Panc1 (cell line): ENCODE measurements around the gene CASD1. TPM values are rescaled to one million over a fixed set of nuclear protein-coding genes. Genes with fewer than 3 reads are reported as not detected.

Experiments
- ATAC-seq: fragments of 200-7000 bp; cut with Tn5 transposase; 2 replicates; pipeline ENCODE4 v1.9.1; 2020; ENCODE audit warnings: mild to moderate bottlenecking, moderate library complexity
- BruUV-seq: library from RNA; stranded (reverse); fragments of 400-500 nt; replicated peaks from 2 replicates; lab custom pipeline; 2021; lab: Mats Ljungman, UMichigan
- CTCF ChIA-PET: fragments of 300-600 bp; sonication (Branson Sonifier 250); formaldehyde crosslinking; loops from one replicate; lab custom pipeline; 2022; ENCODE audit warnings: antibody characterized with exemption; lab: Charles Lee
- POLR2A ChIA-PET: fragments of 300-600 bp; sonication (Branson Sonifier 250); formaldehyde crosslinking; loops from one replicate; lab custom pipeline; 2022; ENCODE audit warnings: antibody characterized with exemption; lab: Charles Lee
- DNase-seq: peaks from one replicate; pipeline ENCODE4 v3.0.0-alpha.2; 2010; ENCODE audit warnings: low read depth, low spot score
- H3K27ac ChIP-seq: 2 replicates; pipeline ENCODE4 v1.5.1; 2011; ENCODE audit warnings: mild to moderate bottlenecking, low read length, inconsistent platforms
- H3K27me3 ChIP-seq: fragments of 200-500 bp; sonication (Bioruptor generic); 2 replicates; pipeline ENCODE4 v1.6.0; 2014; ENCODE audit warnings: low read length, inconsistent platforms; ENCODE audit not compliant: control insufficient read depth, insufficient read depth
- H3K36me3 ChIP-seq: fragments of 200-500 bp; sonication (Bioruptor generic); 2 replicates; pipeline ENCODE4 v1.5.1; 2014; ENCODE audit warnings: inconsistent platforms, mild to moderate bottlenecking, low read length, moderate library complexity; ENCODE audit not compliant: control insufficient read depth, insufficient read depth
- H3K4me1 ChIP-seq: 2 replicates; pipeline ENCODE4 v1.5.1; 2011; ENCODE audit warnings: inconsistent platforms, mild to moderate bottlenecking, low read length, moderate library complexity; ENCODE audit not compliant: control insufficient read depth, insufficient read depth
- H3K4me3 ChIP-seq, 2 experiments: 2 replicates each; pipeline ENCODE4 v1.5.1; 2011 to 2012; ENCODE audit warnings: low read depth in 2 of 2, low read length in 2 of 2, mild to moderate bottlenecking in 2 of 2, inconsistent platforms in 1 of 2, moderate library complexity in 1 of 2
- H3K9me3 ChIP-seq: fragments of 200-500 bp; sonication (Bioruptor generic); 2 replicates; pipeline ENCODE4 v1.5.1; 2014; ENCODE audit warnings: low read depth, mild to moderate bottlenecking, inconsistent platforms, low read length, moderate library complexity; ENCODE audit not compliant: control insufficient read depth, insufficient read depth
- POLR2AphosphoS5 ChIP-seq: IDR thresholded peaks from 2 replicates; pipeline ENCODE4 v1.6.1; 2012; ENCODE audit warnings: mild to moderate bottlenecking, low read depth, low read length, moderate library complexity
- SIN3A ChIP-seq: IDR thresholded peaks from 2 replicates; pipeline ENCODE4 v1.6.1; 2012; ENCODE audit warnings: low read depth, mild to moderate bottlenecking, low read length, moderate library complexity, borderline replicate concordance; ENCODE audit not compliant: insufficient read depth
- TCF7L2 ChIP-seq: IDR thresholded peaks from 2 replicates; pipeline ENCODE4 v1.6.1; 2011; ENCODE audit warnings: mild to moderate bottlenecking, low read depth, low read length, inconsistent platforms
- in situ Hi-C: cut with HindIII; loops from 2 replicates; pipeline ENCODE4 v1.10.0; 2016; ENCODE audit warnings: low sequenced_read_pairs, low pct_unique_long_range_greater_than_20kb
- intact Hi-C: fragments of 100-400 bp; cut with micrococcal nuclease; formaldehyde crosslinking; loops from one replicate; pipeline ENCODE4 v1.10.0; 2022; ENCODE audit not compliant: unreplicated experiment
- total RNA-seq: library from RNA; stranded (reverse); gene quantifications from one replicate; pipeline ENCODE4 v1.2.1, GENCODE V29; 2021; ENCODE audit not compliant: unreplicated experiment
- TF ChIP-seq, protein P1 (sequence below), 2 experiments: IDR thresholded peaks; 2 replicates each; pipeline ENCODE4 v1.6.1; 2011 to 2012; ENCODE audit warnings: low read depth in 2 of 2, control low read depth in 1 of 2, low read length in 1 of 2, mild to moderate bottlenecking in 1 of 2, moderate library complexity in 1 of 2; ENCODE audit not compliant: insufficient read depth in 1 of 2
- TF ChIP-seq, protein P2 (sequence below): fragments of 450-650 bp; IDR thresholded peaks from 2 replicates; pipeline ENCODE4 v1.5.1; 2017; ENCODE audit warnings: mild to moderate bottlenecking

Gene CASD1
- total RNA-seq, 1 experiment from 2014 or later: 14.7 TPM

GRCh38 chr7:94588075-94588474, 78.5 kb downstream of the CASD1 start:
- no peaks in the 10 kb centered on the region for H3K9me3 ChIP-seq
- H3K27ac ChIP-seq: no peak overlapping the region
- CTCF ChIA-PET: no interaction called here
- DNase-seq: no peak
- H3K4me1 ChIP-seq: no peaks in the 10 kb centered on the region
- no peaks in the 10 kb centered on the region for H3K27me3 ChIP-seq
- no peak overlapping the region for H3K4me3 ChIP-seq
- no peak for TF ChIP-seq SIN3A
- no peak for TF ChIP-seq TCF7L2
- BruUV-seq: no TSS peak
- ATAC-seq: no peak
- POLR2A ChIA-PET: no interaction called here
- in situ Hi-C loops: no loop called here
- H3K36me3 ChIP-seq: no peaks in the 10 kb centered on the region
- intact Hi-C loops: no loop called here

DNA sequence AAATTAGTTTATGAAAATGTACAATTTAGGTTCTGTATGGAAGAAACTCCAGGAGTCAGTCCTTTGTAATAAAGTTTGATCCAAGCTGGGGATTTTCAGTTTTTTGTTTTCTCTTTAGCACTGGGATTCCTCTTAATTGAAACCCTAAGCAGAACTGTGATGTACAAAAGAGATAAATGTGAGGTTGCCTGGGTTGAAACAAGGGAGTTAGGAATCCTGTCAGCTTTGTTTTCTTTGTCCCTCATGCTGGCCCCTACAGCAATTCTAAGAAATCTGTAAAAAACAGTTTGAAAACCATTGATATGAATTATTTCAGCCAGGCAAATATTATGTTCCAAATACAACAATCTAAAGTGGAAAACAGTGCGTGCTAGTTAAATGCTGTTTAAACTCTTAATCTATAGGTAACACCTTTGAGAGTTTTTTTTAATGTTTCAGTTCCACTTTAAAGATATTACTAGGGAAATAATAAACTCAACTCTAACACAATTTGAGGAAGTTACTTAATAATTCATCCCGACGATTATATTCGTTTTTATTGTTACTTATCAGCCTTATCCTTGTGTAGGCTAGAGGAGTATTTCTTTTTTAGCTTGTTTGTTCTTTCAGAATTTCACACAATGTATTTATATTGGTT, 81.0 kb downstream of the CASD1 start:
- TF ChIP-seq TCF7L2 (no peak), POLR2AphosphoS5 (no peak)
- TF ChIP-seq, protein P1, sequence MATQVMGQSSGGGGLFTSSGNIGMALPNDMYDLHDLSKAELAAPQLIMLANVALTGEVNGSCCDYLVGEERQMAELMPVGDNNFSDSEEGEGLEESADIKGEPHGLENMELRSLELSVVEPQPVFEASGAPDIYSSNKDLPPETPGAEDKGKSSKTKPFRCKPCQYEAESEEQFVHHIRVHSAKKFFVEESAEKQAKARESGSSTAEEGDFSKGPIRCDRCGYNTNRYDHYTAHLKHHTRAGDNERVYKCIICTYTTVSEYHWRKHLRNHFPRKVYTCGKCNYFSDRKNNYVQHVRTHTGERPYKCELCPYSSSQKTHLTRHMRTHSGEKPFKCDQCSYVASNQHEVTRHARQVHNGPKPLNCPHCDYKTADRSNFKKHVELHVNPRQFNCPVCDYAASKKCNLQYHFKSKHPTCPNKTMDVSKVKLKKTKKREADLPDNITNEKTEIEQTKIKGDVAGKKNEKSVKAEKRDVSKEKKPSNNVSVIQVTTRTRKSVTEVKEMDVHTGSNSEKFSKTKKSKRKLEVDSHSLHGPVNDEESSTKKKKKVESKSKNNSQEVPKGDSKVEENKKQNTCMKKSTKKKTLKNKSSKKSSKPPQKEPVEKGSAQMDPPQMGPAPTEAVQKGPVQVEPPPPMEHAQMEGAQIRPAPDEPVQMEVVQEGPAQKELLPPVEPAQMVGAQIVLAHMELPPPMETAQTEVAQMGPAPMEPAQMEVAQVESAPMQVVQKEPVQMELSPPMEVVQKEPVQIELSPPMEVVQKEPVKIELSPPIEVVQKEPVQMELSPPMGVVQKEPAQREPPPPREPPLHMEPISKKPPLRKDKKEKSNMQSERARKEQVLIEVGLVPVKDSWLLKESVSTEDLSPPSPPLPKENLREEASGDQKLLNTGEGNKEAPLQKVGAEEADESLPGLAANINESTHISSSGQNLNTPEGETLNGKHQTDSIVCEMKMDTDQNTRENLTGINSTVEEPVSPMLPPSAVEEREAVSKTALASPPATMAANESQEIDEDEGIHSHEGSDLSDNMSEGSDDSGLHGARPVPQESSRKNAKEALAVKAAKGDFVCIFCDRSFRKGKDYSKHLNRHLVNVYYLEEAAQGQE (IDR thresholded peaks at IDR 0.05; ENCODE audit: insufficient read depth in 1 of 2, low read depth in 2 of 2, low read length in 1 of 2): no peak
- TF ChIP-seq, protein P2, sequence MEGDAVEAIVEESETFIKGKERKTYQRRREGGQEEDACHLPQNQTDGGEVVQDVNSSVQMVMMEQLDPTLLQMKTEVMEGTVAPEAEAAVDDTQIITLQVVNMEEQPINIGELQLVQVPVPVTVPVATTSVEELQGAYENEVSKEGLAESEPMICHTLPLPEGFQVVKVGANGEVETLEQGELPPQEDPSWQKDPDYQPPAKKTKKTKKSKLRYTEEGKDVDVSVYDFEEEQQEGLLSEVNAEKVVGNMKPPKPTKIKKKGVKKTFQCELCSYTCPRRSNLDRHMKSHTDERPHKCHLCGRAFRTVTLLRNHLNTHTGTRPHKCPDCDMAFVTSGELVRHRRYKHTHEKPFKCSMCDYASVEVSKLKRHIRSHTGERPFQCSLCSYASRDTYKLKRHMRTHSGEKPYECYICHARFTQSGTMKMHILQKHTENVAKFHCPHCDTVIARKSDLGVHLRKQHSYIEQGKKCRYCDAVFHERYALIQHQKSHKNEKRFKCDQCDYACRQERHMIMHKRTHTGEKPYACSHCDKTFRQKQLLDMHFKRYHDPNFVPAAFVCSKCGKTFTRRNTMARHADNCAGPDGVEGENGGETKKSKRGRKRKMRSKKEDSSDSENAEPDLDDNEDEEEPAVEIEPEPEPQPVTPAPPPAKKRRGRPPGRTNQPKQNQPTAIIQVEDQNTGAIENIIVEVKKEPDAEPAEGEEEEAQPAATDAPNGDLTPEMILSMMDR: no peak
- Histone ChIP-seq H3K27ac (no peak overlapping the region), H3K4me1 (no peaks in the 10 kb centered on the region), H3K27me3 (no peaks in the 10 kb centered on the region), H3K4me3 (no peak overlapping the region), H3K9me3 (no peaks in the 10 kb centered on the region), H3K36me3 (no peaks in the 10 kb centered on the region)
- ChIA-PET POLR2A (interaction anchor here (0.6 kb wide), 1 partner anchor 74 kb away, joined by 4 read pairs; no protein-coding TSS in a partner anchor), CTCF (no interaction called here)
- intact Hi-C loops: no loop called here
- in situ Hi-C loops: no loop called here
- BruUV-seq: no TSS peak
- ATAC-seq (no peak), DNase-seq (no peak)

DNA sequence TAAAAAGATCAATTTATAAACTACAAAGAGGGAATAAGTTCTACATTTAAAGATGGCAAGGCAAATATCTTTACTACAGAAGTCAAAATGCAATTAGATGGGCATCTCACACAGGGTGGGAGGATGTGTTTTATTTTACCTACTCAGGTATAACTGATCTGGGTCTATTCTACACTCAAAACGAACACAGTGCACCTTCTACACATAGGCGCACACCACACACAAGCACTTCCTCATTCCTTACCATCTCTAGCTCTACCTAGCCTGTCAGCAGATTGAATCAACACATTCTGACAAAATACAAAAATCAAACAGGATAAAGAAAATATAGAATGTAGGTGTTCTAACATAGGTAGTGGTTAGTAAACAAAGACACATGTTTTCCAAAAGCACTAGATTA, 81.6 kb downstream of the CASD1 start:
- in situ Hi-C loops (no loop called here), intact Hi-C loops (no loop called here)
- ATAC-seq: no peak
- Histone ChIP-seq H3K36me3 (no peaks in the 10 kb centered on the region), H3K27me3 (no peaks in the 10 kb centered on the region), H3K27ac (no peak overlapping the region), H3K4me3 (no peak overlapping the region), H3K4me1 (no peaks in the 10 kb centered on the region), H3K9me3 (no peaks in the 10 kb centered on the region)
- ChIA-PET POLR2A (no interaction called here), CTCF (no interaction called here)
- no peak for DNase-seq
- BruUV-seq: no TSS peak
- no peak for TF ChIP-seq POLR2AphosphoS5
